Endothelial cell of umbilical vein (primary cell): ENCODE measurements around the gene HOXA1. TPM values are rescaled to one million over a fixed set of nuclear protein-coding genes. Genes with fewer than 3 reads are reported as not detected.
"Not testable (repeated sequence)": the region's sequence is repeated elsewhere in the genome, so short reads cannot be mapped to it uniquely, and the experiment has no call there.

Experiments
- BruUV-seq: library from RNA; stranded (reverse); fragments of 400-500 nt; replicated peaks from 2 replicates; lab custom pipeline; 2021; lab: Mats Ljungman, UMichigan
- CTCF ChIA-PET: fragments of 300-600, 350-600 bp; sonication (Branson Sonifier 250); formaldehyde crosslinking; loops from one replicate; lab custom pipeline; 2021; ENCODE audit warnings: antibody characterized with exemption, inconsistent platforms; lab: Charles Lee
- POLR2A ChIA-PET: fragments of 300-600, 350-600 bp; sonication (Branson Sonifier 250); formaldehyde crosslinking; loops from one replicate; lab custom pipeline; 2021; ENCODE audit warnings: antibody characterized with exemption, inconsistent platforms; lab: Charles Lee
- DNase-seq: peaks from one replicate; pipeline ENCODE4 v3.0.0-alpha.2; 2011; ENCODE audit warnings: low read depth, low spot score
- FAIRE-seq: peaks from 2 replicates; lab custom pipeline; 2011; peaks lifted over from hg19 to GRCh38; lab: Jason Lieb, UNC
- H2AFZ ChIP-seq: 2 replicates; pipeline ENCODE4 v1.6.0; 2012; ENCODE audit warnings: low read depth, low read length, control low read depth, inconsistent platforms
- H3K27ac ChIP-seq: 2 replicates; pipeline ENCODE4 v1.5.1; 2011; ENCODE audit warnings: low read depth, mild to moderate bottlenecking, control low read depth, low read length, moderate library complexity; ENCODE audit not compliant: insufficient read depth
- H3K27me3 ChIP-seq, 2 experiments: 2 replicates each; pipeline versions ENCODE4 v1.6.0 to v1.6.1; 2011; ENCODE audit warnings: low read length in 2 of 2, mixed read lengths in 1 of 2; ENCODE audit not compliant: control insufficient read depth in 2 of 2, insufficient read depth in 2 of 2
- H3K36me3 ChIP-seq, 2 experiments: 2 replicates in 1 of 2; 3 replicates in 1 of 2; pipeline ENCODE4 v1.5.1; 2011; ENCODE audit warnings: low read length in 2 of 2, mild to moderate bottlenecking in 1 of 2, moderate library complexity in 1 of 2; ENCODE audit not compliant: control insufficient read depth in 2 of 2, insufficient read depth in 2 of 2; ENCODE audit errors: extremely low read depth in 1 of 2
- H3K4me1 ChIP-seq: 3 replicates; pipeline ENCODE4 v1.5.1; 2011; ENCODE audit warnings: mild to moderate bottlenecking, low read length; ENCODE audit not compliant: control insufficient read depth, insufficient read depth; ENCODE audit errors: extremely low read depth
- H3K4me2 ChIP-seq: 2 replicates; pipeline ENCODE4 v1.6.1; 2011; ENCODE audit warnings: low read length, control low read depth, mixed read lengths; ENCODE audit not compliant: insufficient read depth
- H3K4me3 ChIP-seq, 3 experiments: fragments of 200-600 bp in 1 of 3; sonication (generic), shearing (Covaris generic) in 1 of 3; replicated peaks in 1 of 3; 2 replicates each; pipeline ENCODE4 v1.5.1; 2011 to 2016; ENCODE audit warnings: control low read depth in 3 of 3, low read length in 3 of 3, mild to moderate bottlenecking in 2 of 3, inconsistent platforms in 1 of 3, low read depth in 1 of 3, moderate library complexity in 1 of 3; ENCODE audit not compliant: insufficient read depth in 1 of 3
- H3K79me2 ChIP-seq: 2 replicates; pipeline ENCODE4 v1.6.0; 2012; ENCODE audit warnings: low read length, inconsistent platforms; ENCODE audit not compliant: control insufficient read depth, insufficient read depth
- H3K9ac ChIP-seq: replicated peaks from 2 replicates; pipeline ENCODE3; 2011; ENCODE audit warnings: low read length, control low read depth; ENCODE audit not compliant: insufficient read depth; ENCODE audit errors: extremely low read depth
- H3K9me1 ChIP-seq: replicated peaks from 3 replicates; pipeline ENCODE4 v1.6.0; 2011; ENCODE audit warnings: mild to moderate bottlenecking, low read length; ENCODE audit not compliant: control insufficient read depth, insufficient read depth; ENCODE audit errors: extremely low read depth
- H3K9me3 ChIP-seq: replicated peaks from 2 replicates; pipeline ENCODE4 v1.5.1; 2012; ENCODE audit warnings: low read length, inconsistent platforms; ENCODE audit not compliant: control insufficient read depth, insufficient read depth
- H4K20me1 ChIP-seq: replicated peaks from 2 replicates; pipeline ENCODE3; 2011; ENCODE audit warnings: mild to moderate bottlenecking, low read length; ENCODE audit not compliant: control insufficient read depth, insufficient read depth; ENCODE audit errors: extremely low read depth
- EZH2 ChIP-seq: IDR thresholded peaks from 2 replicates; pipeline ENCODE4 v1.6.1; 2012; ENCODE audit warnings: borderline replicate concordance, low read depth, mild to moderate bottlenecking, moderate library complexity, low read length, inconsistent platforms; ENCODE audit not compliant: severe bottlenecking
- FOS ChIP-seq: IDR thresholded peaks from 2 replicates; pipeline ENCODE4 v1.6.1; 2011; ENCODE audit warnings: mild to moderate bottlenecking, low read length, moderate library complexity, borderline replicate concordance; ENCODE audit not compliant: insufficient read depth
- JUN ChIP-seq: IDR thresholded peaks from 2 replicates; pipeline ENCODE4 v1.6.1; 2011; ENCODE audit warnings: borderline replicate concordance, low read depth; ENCODE audit not compliant: insufficient read length, insufficient read depth
- dilution Hi-C: fragments of 300-500 bp; cut with MboI; formaldehyde crosslinking; loops from one replicate; pipeline ENCODE4 v1.15.0; 2019; ENCODE audit warnings: low sequenced_read_pairs; ENCODE audit not compliant: extremely low pct_ligation_motif_present
- intact Hi-C: fragments of 100-400 bp; cut with micrococcal nuclease; formaldehyde crosslinking; loops from one replicate; pipeline ENCODE4 v1.10.0; 2022
- polyA plus RNA-seq, 4 experiments: library from polyadenylated mRNA; depleted of rRNA in 3 of 4; stranded (reverse) in 3 of 4; unstranded in 1 of 4; fragments of >200 nt; gene quantifications; 2 replicates each; pipeline versions ENCODE4 v1.2.1 to v1.2.3, GENCODE V29; 2011 to 2012; ENCODE audit warnings: missing spikeins in 1 of 4
- total RNA-seq: library from RNA; stranded (reverse); gene quantifications from 2 replicates; pipeline ENCODE4 v1.2.3, GENCODE V29; 2021
- TF ChIP-seq, protein P1 (sequence below), 2 donors: IDR thresholded peaks; 1 replicate in 1 of 2; 2 replicates in 1 of 2; pipeline ENCODE4 v1.5.1; 2011; ENCODE audit warnings: low read length in 2 of 2, mild to moderate bottlenecking in 2 of 2, moderate library complexity in 2 of 2, control low read depth in 1 of 2, inconsistent platforms in 1 of 2, low read depth in 1 of 2; ENCODE audit not compliant: insufficient read depth in 1 of 2; ENCODE audit errors: extremely low read depth in 1 of 2
- TF ChIP-seq, protein P2 (sequence below): IDR thresholded peaks from 2 replicates; pipeline ENCODE4 v1.6.1; 2011; ENCODE audit not compliant: insufficient read depth, insufficient read length

HOXA1 gene
- total and polyA plus RNA-seq, 2 donors (not counting 3 experiments of a cell fraction or from before 2014, with no cell fraction given) = 1.2 to 2.4 TPM

DNA sequence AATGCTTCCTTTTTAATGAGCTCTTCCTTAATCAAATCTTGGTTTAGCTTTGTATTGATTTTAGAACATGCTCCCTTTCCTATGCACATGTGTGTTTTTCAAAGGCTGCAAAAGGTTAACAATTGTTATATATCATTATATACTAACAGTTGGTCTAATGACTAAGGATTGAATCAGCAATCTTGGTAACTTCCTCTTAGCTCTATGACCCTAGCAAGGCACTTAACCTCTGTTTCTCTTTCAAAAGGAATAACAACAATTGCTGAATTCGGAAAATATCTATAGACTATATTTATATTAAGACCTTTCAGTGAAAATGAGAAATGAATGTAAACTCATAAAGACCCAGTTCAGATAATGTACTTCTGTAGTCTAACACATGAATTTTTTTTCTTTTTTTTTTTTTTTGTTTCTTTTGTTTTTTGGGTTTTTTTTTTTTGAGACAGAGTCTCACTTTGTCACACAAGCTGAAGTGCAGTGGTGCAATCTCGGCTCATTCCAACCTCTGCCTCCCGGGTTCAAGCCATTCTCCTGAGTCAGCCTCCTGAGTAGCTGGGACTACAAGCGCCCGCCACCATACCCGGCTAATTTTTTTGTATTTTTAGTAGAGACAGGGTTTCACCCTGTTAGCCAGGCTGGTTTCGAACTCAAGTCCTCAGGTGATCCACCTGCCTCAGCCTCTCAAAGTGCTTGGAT lies 48.8 kb downstream of the HOXA1 start:
- H3K4me3 ChIP-seq = peak overlapping the region in 1 of 3 experiments; percentile 46
- peak; percentile 90 for TF ChIP-seq FOS
- peak; percentile 69 for TF ChIP-seq JUN
- TF ChIP-seq, protein P1, sequence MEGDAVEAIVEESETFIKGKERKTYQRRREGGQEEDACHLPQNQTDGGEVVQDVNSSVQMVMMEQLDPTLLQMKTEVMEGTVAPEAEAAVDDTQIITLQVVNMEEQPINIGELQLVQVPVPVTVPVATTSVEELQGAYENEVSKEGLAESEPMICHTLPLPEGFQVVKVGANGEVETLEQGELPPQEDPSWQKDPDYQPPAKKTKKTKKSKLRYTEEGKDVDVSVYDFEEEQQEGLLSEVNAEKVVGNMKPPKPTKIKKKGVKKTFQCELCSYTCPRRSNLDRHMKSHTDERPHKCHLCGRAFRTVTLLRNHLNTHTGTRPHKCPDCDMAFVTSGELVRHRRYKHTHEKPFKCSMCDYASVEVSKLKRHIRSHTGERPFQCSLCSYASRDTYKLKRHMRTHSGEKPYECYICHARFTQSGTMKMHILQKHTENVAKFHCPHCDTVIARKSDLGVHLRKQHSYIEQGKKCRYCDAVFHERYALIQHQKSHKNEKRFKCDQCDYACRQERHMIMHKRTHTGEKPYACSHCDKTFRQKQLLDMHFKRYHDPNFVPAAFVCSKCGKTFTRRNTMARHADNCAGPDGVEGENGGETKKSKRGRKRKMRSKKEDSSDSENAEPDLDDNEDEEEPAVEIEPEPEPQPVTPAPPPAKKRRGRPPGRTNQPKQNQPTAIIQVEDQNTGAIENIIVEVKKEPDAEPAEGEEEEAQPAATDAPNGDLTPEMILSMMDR (IDR thresholded peaks at IDR 0.05; ENCODE audit: extremely low read depth in 1 of 2, insufficient read depth in 1 of 2, low read depth in 1 of 2, low read length in 2 of 2) = no peak
- no peak for TF ChIP-seq EZH2
- TF ChIP-seq, protein P2, sequence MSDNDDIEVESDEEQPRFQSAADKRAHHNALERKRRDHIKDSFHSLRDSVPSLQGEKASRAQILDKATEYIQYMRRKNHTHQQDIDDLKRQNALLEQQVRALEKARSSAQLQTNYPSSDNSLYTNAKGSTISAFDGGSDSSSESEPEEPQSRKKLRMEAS = no peak
- dilution Hi-C loops (no loop called here), intact Hi-C loops (loop anchor here (2.0 kb wide), 1 partner anchor 50 kb away; no protein-coding TSS in a partner anchor)
- peaks cover 9% of the 10 kb centered on the region for H3K4me1 ChIP-seq
- H3K36me3 ChIP-seq = no peaks in the 10 kb centered on the region
- H2AFZ ChIP-seq = no peak overlapping the region
- no peaks in the 10 kb centered on the region for H4K20me1 ChIP-seq
- FAIRE-seq (peak; percentile 90), DNase-seq (peak; percentile 76)
- H3K9me1 ChIP-seq = no peaks in the 10 kb centered on the region
- H3K27me3 ChIP-seq = no peaks in the 10 kb centered on the region
- BruUV-seq = no TSS peak
- H3K9ac ChIP-seq = peak overlapping the region; percentile 22
- H3K4me2 ChIP-seq = peak overlapping the region; percentile 77
- no peaks in the 10 kb centered on the region for H3K79me2 ChIP-seq
- CTCF ChIA-PET = interaction anchor here (0.7 to 1.2 kb wide), 5 partner anchors 19 to 52 kb away, joined by 3 to 4 read pairs (median 3); no protein-coding TSS in a partner anchor
- peak overlapping the region; percentile 58 for H3K27ac ChIP-seq
- POLR2A ChIA-PET = interaction anchor here (0.6 kb wide), 1 partner anchor 43 kb away, joined by 5 read pairs; no protein-coding TSS in a partner anchor
- no peaks in the 10 kb centered on the region for H3K9me3 ChIP-seq

DNA sequence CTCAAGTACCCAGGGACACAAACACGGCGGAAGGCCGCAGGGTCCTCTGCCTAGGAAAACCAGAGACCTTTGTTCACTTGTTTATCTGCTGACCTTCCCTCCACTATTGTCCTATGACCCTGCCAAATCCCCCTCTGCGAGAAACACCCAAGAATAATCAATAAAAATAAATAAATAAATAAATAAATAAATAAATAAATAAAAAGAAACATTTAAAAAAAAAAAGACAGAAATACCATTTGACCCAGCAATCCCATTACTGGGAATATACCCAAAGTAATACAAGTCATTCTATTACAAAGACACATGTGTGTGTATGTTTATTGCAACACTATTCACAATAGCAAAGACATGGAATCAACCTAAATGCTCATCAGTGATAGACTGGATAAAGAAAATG lies 49.8 kb downstream of the HOXA1 start:
- H3K4me1 ChIP-seq, H3K9me1 ChIP-seq, H2AFZ ChIP-seq, H3K4me2 ChIP-seq, H3K9me3 ChIP-seq, BruUV-seq, H3K79me2 ChIP-seq, H4K20me1 ChIP-seq, CTCF ChIA-PET, H3K4me3 ChIP-seq, H3K27ac ChIP-seq, POLR2A ChIA-PET, H3K36me3 ChIP-seq, DNase-seq, H3K9ac ChIP-seq, dilution Hi-C loops, H3K27me3 ChIP-seq, FAIRE-seq: not testable (repeated sequence)
- intact Hi-C loops = loop anchor here (2.0 kb wide), 1 partner anchor 51 kb away; no protein-coding TSS in a partner anchor

DNA sequence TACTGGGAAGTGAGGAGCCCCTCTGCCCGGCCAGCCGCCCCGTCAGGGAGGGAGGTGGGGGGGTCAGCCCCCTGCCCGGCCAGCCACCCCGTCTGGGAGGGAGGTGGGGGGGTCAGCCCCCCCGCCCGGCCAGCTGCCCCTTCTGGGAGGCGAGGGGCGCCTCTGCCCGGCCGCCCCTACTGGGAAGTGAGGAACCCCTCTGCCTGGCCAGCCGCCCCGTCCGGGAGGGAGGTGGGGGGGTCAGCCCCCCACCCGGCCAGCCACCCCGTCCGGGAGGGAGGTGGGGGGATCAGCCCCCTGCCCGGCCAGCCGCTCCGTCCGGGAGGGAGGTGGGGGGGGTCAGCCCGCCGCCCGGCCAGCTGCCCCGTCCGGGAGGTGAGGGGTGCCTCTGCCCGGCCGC lies 50.7 kb downstream of the HOXA1 start:
- DNase-seq, H3K9ac ChIP-seq, H3K4me2 ChIP-seq, H3K9me1 ChIP-seq, CTCF ChIA-PET, H2AFZ ChIP-seq, POLR2A ChIA-PET, H3K9me3 ChIP-seq, H3K36me3 ChIP-seq, BruUV-seq, FAIRE-seq, H3K27ac ChIP-seq, intact Hi-C loops, dilution Hi-C loops, H3K4me3 ChIP-seq, H3K4me1 ChIP-seq, H3K27me3 ChIP-seq, H4K20me1 ChIP-seq, H3K79me2 ChIP-seq: not testable (repeated sequence)
